GF-D8 (cell line): ENCODE data around the gene LGR5.
"Not testable (repeated sequence)": the region's sequence is repeated elsewhere in the genome, so short reads cannot be mapped to it uniquely, and the experiment has no call there.

ENCODE experiments used
- DNase-seq: peaks from one replicate; lab custom pipeline; 2025; lab: John Stamatoyannopoulos, UW

The LGR5 gene

GRCh38 chr12:71476513-71476912 lies 36.9 kb downstream of the LGR5 start:
- no peak for DNase-seq

- DNase-seq: no peak
Observed at GRCh38 chr12:71477609-71478008, 38.0 kb downstream of the LGR5 start.

- no peak for DNase-seq
Observed at GRCh38 chr12:71478270-71478669, 38.7 kb downstream of the LGR5 start.

GRCh38 chr12:71484272-71484905 lies 44.8 kb downstream of the LGR5 start:
- DNase-seq: no peak

GRCh38 chr12:71490844-71491243 lies 51.2 kb downstream of the LGR5 start:
- DNase-seq: not testable (repeated sequence)

GRCh38 chr12:71492604-71493003 lies 53.0 kb downstream of the LGR5 start:
- no peak for DNase-seq

GRCh38 chr12:71499834-71500233 lies 60.2 kb downstream of the LGR5 start:
- no peak for DNase-seq

- no peak for DNase-seq
Observed at GRCh38 chr12:71503579-71504391, 64.2 kb downstream of the LGR5 start.

- DNase-seq: no peak
Observed at GRCh38 chr12:71504476-71504875, 64.9 kb downstream of the LGR5 start.

GRCh38 chr12:71509705-71510104 lies 70.1 kb downstream of the LGR5 start:
- no peak for DNase-seq

- DNase-seq: no peak
Observed at GRCh38 chr12:71517145-71517846, 77.7 kb downstream of the LGR5 start.

- DNase-seq: no peak
Observed at GRCh38 chr12:71521125-71521524, 81.5 kb downstream of the LGR5 start.

GRCh38 chr12:71524626-71525025 lies 85.0 kb downstream of the LGR5 start:
- no peak for DNase-seq

- no peak for DNase-seq
Observed at GRCh38 chr12:71533703-71534102, 94.1 kb downstream of the LGR5 start.

- no peak for DNase-seq
Observed at GRCh38 chr12:71536279-71536938, 96.8 kb downstream of the LGR5 start.

GRCh38 chr12:71536939-71537622 lies 97.5 kb downstream of the LGR5 start:
- no peak for DNase-seq

- no peak for DNase-seq
Observed at GRCh38 chr12:71538807-71539206, 99.2 kb downstream of the LGR5 start.

- no peak for DNase-seq
Observed at GRCh38 chr12:71541583-71541982, 102.0 kb downstream of the LGR5 start.

GRCh38 chr12:71546322-71546861 lies 106.8 kb downstream of the LGR5 start:
- DNase-seq: no peak

- DNase-seq: no peak
Observed at GRCh38 chr12:71548893-71549292, 109.3 kb downstream of the LGR5 start.

- no peak for DNase-seq
Observed at GRCh38 chr12:71551529-71551928, 111.9 kb downstream of the LGR5 start.
